ENCODE measurements around the gene RNF126. TPM values are rescaled to one million over a fixed set of nuclear protein-coding genes. Genes with fewer than 3 reads are reported as not detected.

The RNF126 gene
- total and polyA plus RNA-seq, 2 experiments from 2014 or later = 78.5 to 88.7 TPM

DNA sequence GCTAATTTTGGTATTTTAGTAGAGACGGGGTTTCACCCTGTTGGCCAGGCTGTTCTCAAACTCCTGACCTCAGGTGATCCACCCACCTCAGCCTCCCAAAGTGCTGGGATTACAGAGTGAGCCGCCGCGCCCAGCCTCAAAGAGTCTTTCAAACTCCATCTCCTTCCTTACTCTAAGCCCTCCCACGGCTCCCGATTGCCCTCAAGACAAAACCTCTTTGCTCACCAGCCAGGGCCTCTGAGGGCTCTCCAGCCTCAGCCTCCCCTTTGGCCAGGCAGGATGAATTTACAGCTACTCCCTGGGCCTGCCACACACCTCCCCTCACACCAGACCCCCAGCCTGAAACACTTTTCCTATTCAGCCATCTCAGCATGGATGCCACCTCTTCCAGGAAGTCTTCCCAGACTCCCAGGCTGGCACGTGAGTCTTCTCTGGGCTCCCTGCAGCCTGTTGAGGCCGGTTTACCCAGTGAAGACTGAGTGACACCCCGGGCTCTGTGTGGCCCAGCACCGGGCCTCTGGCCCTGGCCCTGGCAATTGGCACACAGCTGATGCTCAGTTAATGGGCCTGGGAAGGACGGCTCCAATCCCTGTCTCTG lies 24.7 kb upstream of the RNF126 start:
- no peak for TF ChIP-seq CTCF (IDR thresholded peaks at IDR 0.05; ENCODE audit: low read depth, low read length)
- no peak for DNase-seq (ENCODE audit: low read depth in 1 of 2, low spot score in 1 of 2)
- Histone ChIP-seq H3K27ac (no peak overlapping the region), H3K4me1 (ENCODE audit: low read depth) (no peaks in the 10 kb centered on the region), H3K27me3 (no peaks in the 10 kb centered on the region), H3K36me3 (no peaks in the 10 kb centered on the region), H3K9me3 (ENCODE audit: low read depth) (no peaks in the 10 kb centered on the region), H3K4me3 (no peak overlapping the region)

GRCh38 chr19:686589-687297 lies 23.7 kb upstream of the RNF126 start:
- no peak for DNase-seq (ENCODE audit: low read depth in 1 of 2, low spot score in 1 of 2)
- Histone ChIP-seq H3K36me3 (no peaks in the 10 kb centered on the region), H3K4me3 (no peak overlapping the region), H3K9me3 (ENCODE audit: low read depth) (no peaks in the 10 kb centered on the region), H3K4me1 (ENCODE audit: low read depth) (no peaks in the 10 kb centered on the region), H3K27ac (no peak overlapping the region), H3K27me3 (no peaks in the 10 kb centered on the region)
- TF ChIP-seq CTCF (IDR thresholded peaks at IDR 0.05; ENCODE audit: low read depth, low read length) = no peak

DNA sequence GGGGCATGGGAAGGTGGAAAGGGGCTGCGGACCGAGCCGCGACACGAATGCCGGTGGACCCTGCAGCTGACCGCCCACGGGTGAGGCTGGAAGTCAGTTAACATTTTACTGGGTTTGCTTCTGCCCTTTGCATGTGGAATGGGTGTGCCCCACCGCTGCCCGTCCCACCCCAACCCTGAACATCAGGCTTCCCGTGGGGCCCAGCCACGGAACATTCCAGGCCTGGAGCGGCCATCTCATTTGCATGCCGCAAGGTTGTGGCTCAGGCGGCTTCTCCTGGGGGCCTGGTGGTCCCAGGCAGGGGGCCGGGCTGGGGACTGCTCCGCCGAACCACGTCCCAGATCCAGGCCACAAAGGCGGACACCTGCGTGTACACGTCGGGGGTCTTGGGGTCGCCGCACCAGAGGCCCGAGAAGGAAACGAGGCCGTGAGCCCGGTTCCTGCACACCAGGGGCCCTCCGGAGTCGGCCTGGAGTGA lies 22.5 kb upstream of the RNF126 start:
- Histone ChIP-seq H3K27me3 (no peaks in the 10 kb centered on the region), H3K4me3 (no peak overlapping the region), H3K36me3 (no peaks in the 10 kb centered on the region), H3K4me1 (ENCODE audit: low read depth) (no peaks in the 10 kb centered on the region), H3K27ac (no peak overlapping the region), H3K9me3 (ENCODE audit: low read depth) (no peaks in the 10 kb centered on the region)
- no peak for DNase-seq (ENCODE audit: low read depth in 1 of 2, low spot score in 1 of 2)
- TF ChIP-seq CTCF (IDR thresholded peaks at IDR 0.05; ENCODE audit: low read depth, low read length) = no peak

DNA sequence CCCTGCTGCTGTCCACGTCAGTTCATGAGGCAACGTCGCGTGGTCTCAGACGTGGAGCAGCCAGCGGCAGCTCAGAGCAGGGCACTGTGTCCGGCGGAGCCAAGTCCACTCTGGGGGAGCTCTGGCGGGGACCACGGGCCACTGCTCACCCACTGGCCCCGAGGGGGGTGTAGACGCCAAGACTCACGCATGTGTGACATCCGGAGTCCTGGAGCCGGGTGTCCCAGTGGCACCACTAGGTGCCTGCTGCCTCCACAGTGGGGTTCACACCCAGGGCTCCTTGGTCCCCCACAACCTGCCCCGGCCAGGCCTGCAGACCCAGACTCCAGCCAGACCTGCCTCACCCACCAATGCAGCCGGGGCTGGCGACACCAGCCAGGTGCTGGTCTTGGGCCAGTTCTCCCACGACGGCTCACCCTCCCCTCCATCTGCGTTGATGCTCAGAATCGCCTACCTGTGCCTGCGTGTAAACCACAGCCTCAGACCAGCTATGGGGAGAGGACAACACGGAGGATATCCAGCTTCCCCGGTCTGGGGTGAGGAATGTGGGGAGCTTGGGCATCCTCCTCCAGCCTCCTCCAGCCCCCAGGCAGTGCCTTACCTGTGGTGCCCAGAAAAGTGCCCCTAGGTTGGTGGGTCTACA lies 19.8 kb upstream of the RNF126 start:
- DNase-seq (ENCODE audit: low read depth in 1 of 2, low spot score in 1 of 2) = no peak
- no peaks in the 10 kb centered on the region for H3K4me1 ChIP-seq (ENCODE audit: low read depth)
- H3K36me3 ChIP-seq = no peaks in the 10 kb centered on the region
- H3K27ac ChIP-seq = peak overlapping the region; percentile 17
- no peak for TF ChIP-seq CTCF (IDR thresholded peaks at IDR 0.05; ENCODE audit: low read depth, low read length)
- H3K4me3 ChIP-seq = no peak overlapping the region
- no peaks in the 10 kb centered on the region for H3K9me3 ChIP-seq (ENCODE audit: low read depth)
- H3K27me3 ChIP-seq = no peaks in the 10 kb centered on the region

DNA sequence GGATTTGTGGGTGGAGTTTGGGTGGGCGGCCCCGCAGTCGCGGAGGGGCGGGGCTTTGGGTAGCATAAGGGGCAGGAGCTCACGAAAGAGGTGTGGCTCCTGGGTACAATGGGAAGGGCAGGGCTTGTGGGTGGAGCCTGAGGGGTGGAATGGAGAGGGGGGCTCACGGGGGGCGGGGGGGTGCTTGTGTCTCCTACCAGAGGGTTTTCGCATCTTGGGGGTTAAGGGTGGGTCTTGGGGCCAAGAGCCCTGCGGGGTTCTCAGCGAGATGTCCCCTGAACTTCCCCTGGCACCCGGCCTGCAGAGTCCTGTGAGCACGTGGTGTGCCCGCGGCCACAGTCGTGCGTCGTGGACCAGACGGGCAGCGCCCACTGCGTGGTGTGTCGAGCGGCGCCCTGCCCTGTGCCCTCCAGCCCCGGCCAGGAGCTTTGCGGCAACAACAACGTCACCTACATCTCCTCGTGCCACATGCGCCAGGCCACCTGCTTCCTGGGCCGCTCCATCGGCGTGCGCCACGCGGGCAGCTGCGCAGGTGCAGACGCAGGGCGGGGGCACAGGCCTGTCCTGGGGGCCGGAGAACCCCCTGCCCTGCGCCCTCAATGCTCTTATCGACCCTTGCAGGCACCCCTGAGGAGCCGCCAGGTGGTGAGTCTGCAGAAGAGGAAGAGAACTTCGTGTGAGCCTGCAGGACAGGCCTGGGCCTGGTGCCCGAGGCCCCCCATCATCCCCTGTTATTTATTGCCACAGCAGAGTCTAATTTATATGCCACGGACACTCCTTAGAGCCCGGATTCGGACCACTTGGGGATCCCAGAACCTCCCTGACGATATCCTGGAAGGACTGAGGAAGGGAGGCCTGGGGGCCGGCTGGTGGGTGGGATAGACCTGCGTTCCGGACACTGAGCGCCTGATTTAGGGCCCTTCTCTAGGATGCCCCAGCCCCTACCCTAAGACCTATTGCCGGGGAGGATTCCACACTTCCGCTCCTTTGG lies 18.3 kb upstream of the RNF126 start:
- no peak for TF ChIP-seq CTCF (IDR thresholded peaks at IDR 0.05; ENCODE audit: low read depth, low read length)
- Histone ChIP-seq H3K4me3 (peak overlapping the region; percentile 50), H3K36me3 (no peaks in the 10 kb centered on the region), H3K27ac (peak overlapping the region; percentile 93), H3K9me3 (ENCODE audit: low read depth) (no peaks in the 10 kb centered on the region), H3K4me1 (ENCODE audit: low read depth) (no peaks in the 10 kb centered on the region), H3K27me3 (no peaks in the 10 kb centered on the region)
- no peak for DNase-seq (ENCODE audit: low read depth in 1 of 2, low spot score in 1 of 2)

All from cardiac muscle cell (in vitro differentiated cells and primary cell).